ENCODE measurements around the gene TEP1.
"Not testable (repeated sequence)": the region's sequence is repeated elsewhere in the genome, so short reads cannot be mapped to it uniquely, and the experiment has no call there.

Gene TEP1

GRCh38 chr14:20455355-20456300 lies 42.3 kb upstream of the TEP1 start:
- POLR2A ChIA-PET (ENCODE audit: low non-redundant PET), result interaction anchor here (1.1 to 2.2 kb wide), 3 partner anchors 14 to 112 kb away, joined by 3 to 9 read pairs (median 5); partner anchors contain the start of genes PARP2, PNP and TEP1
- DNase-seq (ENCODE audit: low spot score), result peak; percentile 76
- no peak for TF ChIP-seq CTCF (conservative IDR thresholded peaks at IDR 0.05; ENCODE audit: low read depth)
- CTCF ChIA-PET, result interaction anchor here (0.6 to 1.3 kb wide), 2 partner anchors 167 to 516 kb away, joined by 4 read pairs; no protein-coding TSS in a partner anchor
- peak overlapping the region; percentile 98 for H3K27ac ChIP-seq

- ChIA-PET CTCF (interaction anchor here (0.6 to 1.3 kb wide), 2 partner anchors 168 to 517 kb away, joined by 4 read pairs; no protein-coding TSS in a partner anchor), POLR2A (ENCODE audit: low non-redundant PET) (interaction anchor here (1.1 to 2.2 kb wide), 3 partner anchors 15 to 111 kb away, joined by 3 to 9 read pairs (median 5); partner anchors contain the start of genes PARP2, PNP and TEP1)
- peak within 1 kb of the TSS; percentile 98 for H3K27ac ChIP-seq
- no peak for TF ChIP-seq CTCF (conservative IDR thresholded peaks at IDR 0.05; ENCODE audit: low read depth)
- DNase-seq (ENCODE audit: low spot score), result peak; percentile 99
These were observed 41.4 kb upstream of the TEP1 start, which contains the start of the genes APEX1 and OSGEP for GRCh38 chr14:20454516-20455354. Gene APEX1, plus strand, starts transcription at chr14:20455226. Its CDS starts 420 bp downstream, at chr14:20455646. Gene OSGEP, minus strand, starts transcription at chr14:20454812. Its CDS starts 129 bp downstream, at chr14:20454683.

DNA sequence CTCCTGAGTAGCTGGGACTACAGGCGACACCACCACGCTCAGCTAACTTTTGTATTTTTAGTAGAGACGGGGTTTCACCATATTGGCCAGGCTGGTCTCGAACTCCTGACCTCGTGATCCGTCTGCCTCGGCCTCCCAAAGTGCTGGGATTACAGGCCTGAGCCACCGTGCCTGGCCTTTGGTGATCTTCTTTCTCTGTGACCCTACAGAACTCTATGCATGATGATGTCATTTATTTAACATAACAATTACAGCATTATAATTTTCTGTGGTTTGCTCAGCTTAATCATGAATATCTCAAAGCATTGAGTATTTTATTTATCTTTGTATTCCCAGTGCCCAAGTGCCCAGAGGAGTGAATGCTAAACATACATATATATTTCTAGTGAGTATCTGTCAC lies 39.5 kb upstream of the TEP1 start:
- CTCF ChIA-PET; H3K27ac ChIP-seq; POLR2A ChIA-PET (ENCODE audit: low non-redundant PET); DNase-seq (ENCODE audit: low spot score): not testable (repeated sequence)

- POLR2A ChIA-PET (ENCODE audit: low non-redundant PET), result no interaction called here
- TF ChIP-seq CTCF (conservative IDR thresholded peaks at IDR 0.05; ENCODE audit: low read depth), result no peak
- DNase-seq (ENCODE audit: low spot score), result no peak
- CTCF ChIA-PET, result no interaction called here
- no peak overlapping the region for H3K27ac ChIP-seq
These were observed 33.6 kb upstream of the TEP1 start for GRCh38 chr14:20446889-20447288.

DNA sequence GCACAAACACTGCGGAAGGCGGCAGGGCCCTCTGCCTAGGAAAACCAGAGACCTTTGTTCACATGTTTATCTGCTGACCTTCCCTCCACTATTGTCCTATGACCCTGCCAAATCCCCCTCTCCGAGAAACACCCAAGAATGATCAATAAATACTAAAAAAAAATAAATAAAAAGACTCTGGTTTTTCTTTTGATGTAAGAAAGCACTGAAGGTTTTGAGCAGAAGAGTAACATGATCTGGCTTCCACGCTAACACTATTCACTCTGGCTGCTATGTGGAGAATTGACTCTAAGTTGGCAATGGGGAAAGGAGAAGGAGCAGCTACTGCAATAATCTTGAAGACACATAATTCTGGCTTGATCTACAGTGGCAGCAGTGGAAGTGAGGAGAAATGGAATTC lies 30.3 kb upstream of the TEP1 start:
- POLR2A ChIA-PET (ENCODE audit: low non-redundant PET); H3K27ac ChIP-seq; DNase-seq (ENCODE audit: low spot score); CTCF ChIA-PET: not testable (repeated sequence)

GRCh38 chr14:20441461-20441860 lies 28.2 kb upstream of the TEP1 start:
- no peak for TF ChIP-seq CTCF (conservative IDR thresholded peaks at IDR 0.05; ENCODE audit: low read depth)
- H3K27ac ChIP-seq, result no peak overlapping the region
- ChIA-PET CTCF (no interaction called here), POLR2A (ENCODE audit: low non-redundant PET) (no interaction called here)
- no peak for DNase-seq (ENCODE audit: low spot score)

- DNase-seq (ENCODE audit: low spot score), result no peak
- TF ChIP-seq CTCF (conservative IDR thresholded peaks at IDR 0.05; ENCODE audit: low read depth), result no peak
- H3K27ac ChIP-seq, result no peak overlapping the region
- CTCF ChIA-PET, result interaction anchor here (1.0 kb wide), 1 partner anchor 25 kb away, joined by 3 read pairs; no protein-coding TSS in a partner anchor
- POLR2A ChIA-PET (ENCODE audit: low non-redundant PET), result no interaction called here
These were observed 27.6 kb upstream of the TEP1 start for GRCh38 chr14:20440882-20441281.
